ENCODE measurements around the gene SPON1. TPM values are rescaled to one million over a fixed set of nuclear protein-coding genes. Genes with fewer than 3 reads are reported as not detected.

Gene SPON1
- total and polyA plus RNA-seq, 10 of the 15 experiments (the other 5 are each of a cell fraction or from before 2014, with no cell fraction given) = 0.13 to 1.1 (median 0.18) TPM; not detected in 5

DNA sequence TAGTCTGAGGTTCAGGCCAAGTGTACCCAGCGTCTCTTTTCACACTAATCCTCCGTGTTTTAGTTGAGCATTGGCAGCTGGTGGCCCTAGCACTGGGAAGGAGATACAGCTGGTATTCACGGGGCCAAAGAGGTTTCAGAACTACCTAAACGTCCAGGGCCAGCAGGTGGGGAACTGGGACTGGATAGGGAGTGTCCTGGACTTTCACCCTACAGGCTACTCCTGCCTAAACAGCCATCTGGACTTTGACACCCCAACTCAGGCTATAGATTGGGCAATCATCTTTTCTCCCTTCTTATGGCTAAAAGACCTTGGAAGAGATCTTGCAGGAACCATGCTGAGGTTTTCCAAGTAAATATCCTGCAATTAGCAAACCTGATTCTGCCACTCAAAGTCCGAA is 2.8 kb downstream of the SPON1 start:
- no peak overlapping the region for H3K4me2 ChIP-seq (ENCODE audit: control insufficient read depth, insufficient read depth)
- no peaks in the 10 kb centered on the region for H3K9me3 ChIP-seq (replicated peaks; ENCODE audit: control insufficient read depth, insufficient read depth, low read length)
- in situ Hi-C loops (cut with MboI) = loop anchor here (25.0 kb wide), 1 partner anchor 447 kb away; no protein-coding TSS in a partner anchor
- DNase-seq (ENCODE audit: low read depth, low spot score) = no peak
- ATAC-seq = no peak
- no TSS peak for BruUV-seq (replicated peaks)
- intact Hi-C loops (cut with micrococcal nuclease; ENCODE audit: unreplicated experiment) = no loop called here
- no peak overlapping the region for H3K9ac ChIP-seq (ENCODE audit: control insufficient read depth, insufficient read depth, low read length)
- WGBS (ENCODE audit: insufficient coverage, insufficient replicate concordance, low lambda C conversion rate, missing lambda C conversion rate) = 11% methylated on average over 5 of the region's 5 CpGs
- H3K27ac ChIP-seq (ENCODE audit: control insufficient read depth, insufficient read depth) = no peak overlapping the region
- no peak overlapping the region for H3K4me3 ChIP-seq
- H3K4me1 ChIP-seq (ENCODE audit: control insufficient read depth, insufficient read depth, low read length) = no peaks in the 10 kb centered on the region
- no peak for FAIRE-seq
- no peak overlapping the region for H2AFZ ChIP-seq (ENCODE audit: control insufficient read depth, low read depth, low read length)
- ChIA-PET CTCF (interaction anchor here (1.8 kb wide), 1 partner anchor 9 kb away, joined by 5 read pairs; no protein-coding TSS in a partner anchor), RAD21 (ENCODE audit: unreplicated experiment) (no interaction called here), SMC1A (ENCODE audit: uncharacterized antibody, unreplicated experiment) (no interaction called here), POLR2A (no interaction called here)
- no peaks in the 10 kb centered on the region for H3K36me3 ChIP-seq (ENCODE audit: control insufficient read depth in 2 of 2, insufficient read depth in 2 of 2, low read length in 1 of 2)
- H3K27me3 ChIP-seq (replicated peaks in 1 of 2; ENCODE audit: control insufficient read depth in 2 of 2, insufficient read depth in 2 of 2, low read length in 1 of 2) = peaks cover 9 to 14% of the 10 kb centered on the region in 2 experiments
- H4K20me1 ChIP-seq (ENCODE audit: control insufficient read depth, insufficient read depth) = no peaks in the 10 kb centered on the region
- H3K79me2 ChIP-seq (ENCODE audit: control insufficient read depth, insufficient read depth, low read length) = no peaks in the 10 kb centered on the region
- TF ChIP-seq CHD1 (IDR thresholded peaks at IDR 0.05; ENCODE audit: low read depth, low read length) (no peak), CHD4 (IDR thresholded peaks at IDR 0.05) (no peak), IRF4 (IDR thresholded peaks at IDR 0.05; ENCODE audit: low read depth, low read length) (no peak), ATF7 (IDR thresholded peaks at IDR 0.05; ENCODE audit: low read depth) (no peak), HDAC2 (IDR thresholded peaks at IDR 0.05) (no peak), SMC3 (IDR thresholded peaks at IDR 0.05; ENCODE audit: borderline replicate concordance, low read length) (no peak), CEBPB (IDR thresholded peaks at IDR 0.05; ENCODE audit: borderline replicate concordance in 1 of 2, low read depth in 2 of 2, low read length in 2 of 2) (no peak), LARP7 (IDR thresholded peaks at IDR 0.05) (no peak), YBX1 (IDR thresholded peaks at IDR 0.05) (no peak), ZBTB33 (IDR thresholded peaks at IDR 0.05) (no peak), MTA3 (IDR thresholded peaks at IDR 0.05; ENCODE audit: borderline replicate concordance, low read length) (no peak), ZNF384 (IDR thresholded peaks at IDR 0.05; ENCODE audit: borderline replicate concordance, low read depth, low read length) (no peak), SPI1 (IDR thresholded peaks at IDR 0.05; ENCODE audit: borderline replicate concordance, insufficient read depth, low read depth, low read length) (no peak), NBN (IDR thresholded peaks at IDR 0.05) (no peak)
- TF ChIP-seq, protein P1, sequence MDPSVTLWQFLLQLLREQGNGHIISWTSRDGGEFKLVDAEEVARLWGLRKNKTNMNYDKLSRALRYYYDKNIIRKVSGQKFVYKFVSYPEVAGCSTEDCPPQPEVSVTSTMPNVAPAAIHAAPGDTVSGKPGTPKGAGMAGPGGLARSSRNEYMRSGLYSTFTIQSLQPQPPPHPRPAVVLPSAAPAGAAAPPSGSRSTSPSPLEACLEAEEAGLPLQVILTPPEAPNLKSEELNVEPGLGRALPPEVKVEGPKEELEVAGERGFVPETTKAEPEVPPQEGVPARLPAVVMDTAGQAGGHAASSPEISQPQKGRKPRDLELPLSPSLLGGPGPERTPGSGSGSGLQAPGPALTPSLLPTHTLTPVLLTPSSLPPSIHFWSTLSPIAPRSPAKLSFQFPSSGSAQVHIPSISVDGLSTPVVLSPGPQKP (IDR thresholded peaks at IDR 0.05; ENCODE audit: low read depth, low read length) = no peak
- TF ChIP-seq, protein P2, sequence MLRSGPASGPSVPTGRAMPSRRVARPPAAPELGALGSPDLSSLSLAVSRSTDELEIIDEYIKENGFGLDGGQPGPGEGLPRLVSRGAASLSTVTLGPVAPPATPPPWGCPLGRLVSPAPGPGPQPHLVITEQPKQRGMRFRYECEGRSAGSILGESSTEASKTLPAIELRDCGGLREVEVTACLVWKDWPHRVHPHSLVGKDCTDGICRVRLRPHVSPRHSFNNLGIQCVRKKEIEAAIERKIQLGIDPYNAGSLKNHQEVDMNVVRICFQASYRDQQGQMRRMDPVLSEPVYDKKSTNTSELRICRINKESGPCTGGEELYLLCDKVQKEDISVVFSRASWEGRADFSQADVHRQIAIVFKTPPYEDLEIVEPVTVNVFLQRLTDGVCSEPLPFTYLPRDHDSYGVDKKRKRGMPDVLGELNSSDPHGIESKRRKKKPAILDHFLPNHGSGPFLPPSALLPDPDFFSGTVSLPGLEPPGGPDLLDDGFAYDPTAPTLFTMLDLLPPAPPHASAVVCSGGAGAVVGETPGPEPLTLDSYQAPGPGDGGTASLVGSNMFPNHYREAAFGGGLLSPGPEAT (IDR thresholded peaks at IDR 0.05; ENCODE audit: low read depth) = no peak
- TF ChIP-seq, protein P3, sequence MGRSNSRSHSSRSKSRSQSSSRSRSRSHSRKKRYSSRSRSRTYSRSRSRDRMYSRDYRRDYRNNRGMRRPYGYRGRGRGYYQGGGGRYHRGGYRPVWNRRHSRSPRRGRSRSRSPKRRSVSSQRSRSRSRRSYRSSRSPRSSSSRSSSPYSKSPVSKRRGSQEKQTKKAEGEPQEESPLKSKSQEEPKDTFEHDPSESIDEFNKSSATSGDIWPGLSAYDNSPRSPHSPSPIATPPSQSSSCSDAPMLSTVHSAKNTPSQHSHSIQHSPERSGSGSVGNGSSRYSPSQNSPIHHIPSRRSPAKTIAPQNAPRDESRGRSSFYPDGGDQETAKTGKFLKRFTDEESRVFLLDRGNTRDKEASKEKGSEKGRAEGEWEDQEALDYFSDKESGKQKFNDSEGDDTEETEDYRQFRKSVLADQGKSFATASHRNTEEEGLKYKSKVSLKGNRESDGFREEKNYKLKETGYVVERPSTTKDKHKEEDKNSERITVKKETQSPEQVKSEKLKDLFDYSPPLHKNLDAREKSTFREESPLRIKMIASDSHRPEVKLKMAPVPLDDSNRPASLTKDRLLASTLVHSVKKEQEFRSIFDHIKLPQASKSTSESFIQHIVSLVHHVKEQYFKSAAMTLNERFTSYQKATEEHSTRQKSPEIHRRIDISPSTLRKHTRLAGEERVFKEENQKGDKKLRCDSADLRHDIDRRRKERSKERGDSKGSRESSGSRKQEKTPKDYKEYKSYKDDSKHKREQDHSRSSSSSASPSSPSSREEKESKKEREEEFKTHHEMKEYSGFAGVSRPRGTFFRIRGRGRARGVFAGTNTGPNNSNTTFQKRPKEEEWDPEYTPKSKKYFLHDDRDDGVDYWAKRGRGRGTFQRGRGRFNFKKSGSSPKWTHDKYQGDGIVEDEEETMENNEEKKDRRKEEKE (IDR thresholded peaks at IDR 0.05) = no peak
- TF ChIP-seq, protein P4, sequence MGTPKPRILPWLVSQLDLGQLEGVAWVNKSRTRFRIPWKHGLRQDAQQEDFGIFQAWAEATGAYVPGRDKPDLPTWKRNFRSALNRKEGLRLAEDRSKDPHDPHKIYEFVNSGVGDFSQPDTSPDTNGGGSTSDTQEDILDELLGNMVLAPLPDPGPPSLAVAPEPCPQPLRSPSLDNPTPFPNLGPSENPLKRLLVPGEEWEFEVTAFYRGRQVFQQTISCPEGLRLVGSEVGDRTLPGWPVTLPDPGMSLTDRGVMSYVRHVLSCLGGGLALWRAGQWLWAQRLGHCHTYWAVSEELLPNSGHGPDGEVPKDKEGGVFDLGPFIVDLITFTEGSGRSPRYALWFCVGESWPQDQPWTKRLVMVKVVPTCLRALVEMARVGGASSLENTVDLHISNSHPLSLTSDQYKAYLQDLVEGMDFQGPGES (IDR thresholded peaks at IDR 0.05) = no peak
